GM12878 (cell line): ENCODE data around the gene CRBN.

Experiments used
- BMI1 ChIP-seq: fragments of 450-650 bp; IDR thresholded peaks from 2 replicates; pipeline ENCODE4 v1.6.1; 2016; ENCODE audit warnings: mild to moderate bottlenecking, moderate library complexity, borderline replicate concordance
- CHD1 ChIP-seq: IDR thresholded peaks from 2 replicates; pipeline ENCODE4 v1.6.1; 2012; ENCODE audit warnings: low read depth, low read length, improper control_type of control experiment
- CHD2 ChIP-seq: IDR thresholded peaks from 2 replicates; pipeline ENCODE4 v1.6.1; 2011; ENCODE audit warnings: low read depth, low read length, improper control_type of control experiment, borderline replicate concordance
- CHD4 ChIP-seq: fragments of 200-600 bp; sonication (generic); IDR thresholded peaks from 2 replicates; pipeline ENCODE4 v1.6.1; 2016; ENCODE audit warnings: mild to moderate bottlenecking
- CREB1 ChIP-seq: IDR thresholded peaks from 2 replicates; pipeline ENCODE4 v1.6.1; 2012; ENCODE audit warnings: low read depth, mild to moderate bottlenecking, inconsistent platforms
- CTCF ChIP-seq, 3 experiments: IDR thresholded peaks in 2 of 3; conservative IDR thresholded peaks in 1 of 3; 2 replicates each; pipeline ENCODE4 v1.5.1; 2011; ENCODE audit warnings: low read depth in 3 of 3, low read length in 3 of 3, mild to moderate bottlenecking in 3 of 3, control low read depth in 2 of 3, moderate library complexity in 2 of 3, inconsistent platforms in 1 of 3, mixed read lengths in 1 of 3; ENCODE audit not compliant: control insufficient read depth in 2 of 3, insufficient read depth in 1 of 3; ENCODE audit errors: extremely low read depth in 1 of 3
- EZH2 ChIP-seq: IDR thresholded peaks from 2 replicates; pipeline ENCODE4 v1.6.1; 2012; ENCODE audit warnings: low read depth, mild to moderate bottlenecking, control low read depth, inconsistent platforms, low read length, borderline replicate concordance; ENCODE audit not compliant: control insufficient read depth
- POLR2A ChIP-seq: IDR thresholded peaks from 2 replicates; pipeline ENCODE4 v1.6.1; 2011; ENCODE audit warnings: low read depth, mild to moderate bottlenecking, low read length
- SIN3A ChIP-seq: IDR thresholded peaks from 2 replicates; pipeline ENCODE4 v1.6.1; 2012; ENCODE audit warnings: low read depth, low read length, improper control_type of control experiment
- SPI1 ChIP-seq: IDR thresholded peaks from 2 replicates; pipeline ENCODE4 v1.6.1; 2011; ENCODE audit warnings: low read depth, mild to moderate bottlenecking, low read length, moderate library complexity, borderline replicate concordance; ENCODE audit not compliant: insufficient read depth
- STAT3 ChIP-seq: IDR thresholded peaks from 2 replicates; pipeline ENCODE4 v1.6.1; 2011; ENCODE audit warnings: low read depth, low read length, improper control_type of control experiment
- ZNF274 ChIP-seq: IDR thresholded peaks from one replicate; pipeline ENCODE4 v1.8.0; 2011; ENCODE audit not compliant: insufficient read length, insufficient read depth
- ZSCAN29 ChIP-seq: fragments of 450-650 bp; IDR thresholded peaks from 2 replicates; pipeline ENCODE4 v1.6.1; 2017; ENCODE audit warnings: mild to moderate bottlenecking, moderate library complexity
- TF ChIP-seq, protein P1 (sequence below): IDR thresholded peaks from 2 replicates; pipeline ENCODE4 v1.6.1; 2012; ENCODE audit warnings: low read length, inconsistent platforms

DNA sequence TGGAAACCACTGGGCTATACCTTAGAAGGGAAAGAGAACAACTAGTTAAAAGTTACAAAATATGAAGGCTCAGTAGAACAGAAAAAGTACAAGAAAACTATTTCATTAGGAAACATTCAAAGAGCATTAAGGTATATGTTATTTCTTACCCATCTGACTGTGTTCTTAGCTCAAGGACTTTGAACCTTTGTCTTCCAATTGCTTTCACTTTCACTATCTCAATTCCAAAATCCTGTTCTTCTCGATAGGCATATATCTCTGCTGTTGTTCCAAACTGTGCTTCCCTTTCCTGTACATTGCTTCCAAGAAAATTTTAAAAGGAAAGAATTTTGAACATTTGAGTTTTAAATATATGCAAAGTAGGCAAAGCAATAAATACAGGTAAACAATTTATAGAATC is 6.9 kb downstream of the CRBN start:
- TF ChIP-seq CTCF (IDR thresholded peaks at IDR 0.05 in 2 of 3, conservative IDR thresholded peaks at IDR 0.05 in 1 of 3; ENCODE audit: control insufficient read depth in 2 of 3, extremely low read depth in 1 of 3, insufficient read depth in 1 of 3, low read depth in 3 of 3, low read length in 3 of 3) (no peak), SPI1 (no peak), ZNF274 (no peak), CREB1 (no peak), CHD4 (no peak), STAT3 (no peak), ZSCAN29 (no peak), SIN3A (no peak), POLR2A (no peak), CHD2 (no peak), EZH2 (no peak), BMI1 (no peak), CHD1 (no peak)
- TF ChIP-seq, protein P1, sequence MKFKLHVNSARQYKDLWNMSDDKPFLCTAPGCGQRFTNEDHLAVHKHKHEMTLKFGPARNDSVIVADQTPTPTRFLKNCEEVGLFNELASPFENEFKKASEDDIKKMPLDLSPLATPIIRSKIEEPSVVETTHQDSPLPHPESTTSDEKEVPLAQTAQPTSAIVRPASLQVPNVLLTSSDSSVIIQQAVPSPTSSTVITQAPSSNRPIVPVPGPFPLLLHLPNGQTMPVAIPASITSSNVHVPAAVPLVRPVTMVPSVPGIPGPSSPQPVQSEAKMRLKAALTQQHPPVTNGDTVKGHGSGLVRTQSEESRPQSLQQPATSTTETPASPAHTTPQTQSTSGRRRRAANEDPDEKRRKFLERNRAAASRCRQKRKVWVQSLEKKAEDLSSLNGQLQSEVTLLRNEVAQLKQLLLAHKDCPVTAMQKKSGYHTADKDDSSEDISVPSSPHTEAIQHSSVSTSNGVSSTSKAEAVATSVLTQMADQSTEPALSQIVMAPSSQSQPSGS, result no peak
